ENCODE measurements around the gene EML6. TPM values are rescaled to one million over a fixed set of nuclear protein-coding genes. Genes with fewer than 3 reads are reported as not detected.

Gene EML6
- total and polyA plus RNA-seq, 10 of the 15 experiments (the other 5 are each of a cell fraction or from before 2014, with no cell fraction given): 0.09 to 0.67 (median 0.21) TPM

DNA sequence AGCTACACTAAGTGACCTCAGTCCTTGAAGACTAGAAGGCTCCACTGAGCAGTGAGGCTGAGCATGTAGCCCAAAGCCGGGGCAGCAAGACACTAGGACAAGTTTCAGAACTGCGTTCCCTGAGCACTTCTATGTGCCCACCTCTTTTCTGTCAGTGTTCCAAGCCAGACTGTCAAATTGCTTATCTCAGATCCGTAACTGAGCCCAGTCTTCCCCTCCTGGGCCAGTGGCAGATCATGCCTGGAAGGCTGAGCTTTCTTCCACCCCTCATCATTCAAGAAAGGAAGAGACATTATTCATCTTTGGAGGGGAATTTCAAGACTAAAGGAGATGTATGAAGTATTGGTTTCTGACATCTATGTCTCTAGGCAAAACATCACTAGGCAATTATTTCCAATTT is 49.8 kb downstream of the EML6 start (continued):
- TF ChIP-seq, protein P1, sequence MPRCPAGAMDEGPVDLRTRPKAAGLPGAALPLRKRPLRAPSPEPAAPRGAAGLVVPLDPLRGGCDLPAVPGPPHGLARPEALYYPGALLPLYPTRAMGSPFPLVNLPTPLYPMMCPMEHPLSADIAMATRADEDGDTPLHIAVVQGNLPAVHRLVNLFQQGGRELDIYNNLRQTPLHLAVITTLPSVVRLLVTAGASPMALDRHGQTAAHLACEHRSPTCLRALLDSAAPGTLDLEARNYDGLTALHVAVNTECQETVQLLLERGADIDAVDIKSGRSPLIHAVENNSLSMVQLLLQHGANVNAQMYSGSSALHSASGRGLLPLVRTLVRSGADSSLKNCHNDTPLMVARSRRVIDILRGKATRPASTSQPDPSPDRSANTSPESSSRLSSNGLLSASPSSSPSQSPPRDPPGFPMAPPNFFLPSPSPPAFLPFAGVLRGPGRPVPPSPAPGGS (IDR thresholded peaks at IDR 0.05; ENCODE audit: borderline replicate concordance, insufficient read depth, low read depth, low read length, poor library complexity, severe bottlenecking): no peak

GRCh38 chr2:54773838-54774237 is 50.4 kb downstream of the EML6 start:
- Histone ChIP-seq H3K27ac (ENCODE audit: control insufficient read depth, insufficient read depth) (no peak overlapping the region), H3K4me3 (no peak overlapping the region), H2AFZ (ENCODE audit: control insufficient read depth, low read depth, low read length) (no peak overlapping the region), H4K20me1 (ENCODE audit: control insufficient read depth, insufficient read depth) (no peaks in the 10 kb centered on the region), H3K4me2 (ENCODE audit: control insufficient read depth, insufficient read depth) (no peak overlapping the region), H3K9me3 (replicated peaks; ENCODE audit: control insufficient read depth, insufficient read depth, low read length) (peaks cover 2% of the 10 kb centered on the region; the same call in 2 of the 3 replicates), H3K79me2 (ENCODE audit: control insufficient read depth, insufficient read depth, low read length) (no peaks in the 10 kb centered on the region), H3K9ac (ENCODE audit: control insufficient read depth, insufficient read depth, low read length) (no peak overlapping the region), H3K4me1 (ENCODE audit: control insufficient read depth, insufficient read depth, low read length) (no peaks in the 10 kb centered on the region), H3K27me3 (replicated peaks in 1 of 2; ENCODE audit: control insufficient read depth in 2 of 2, insufficient read depth in 2 of 2, low read length in 1 of 2) (no peaks in the 10 kb centered on the region), H3K36me3 (ENCODE audit: control insufficient read depth in 2 of 2, insufficient read depth in 2 of 2, low read length in 1 of 2) (no peaks in the 10 kb centered on the region)
- ChIA-PET RAD21 (ENCODE audit: unreplicated experiment) (interaction anchor here (1.1 kb wide), 1 partner anchor 9 kb away, joined by 3 read pairs; no protein-coding TSS in a partner anchor), CTCF (interaction anchor here (1.2 to 1.7 kb wide), 2 partner anchors 65 to 68 kb away, joined by 3 to 4 read pairs; no protein-coding TSS in a partner anchor), POLR2A (no interaction called here), SMC1A (ENCODE audit: uncharacterized antibody, unreplicated experiment) (no interaction called here)
- in situ Hi-C loops (cut with MboI): no loop called here
- no peak for DNase-seq (ENCODE audit: low read depth, low spot score)
- ATAC-seq: no peak
- intact Hi-C loops (cut with micrococcal nuclease; ENCODE audit: unreplicated experiment): no loop called here
- 9% methylated on average over 2 of the region's 2 CpGs for WGBS (ENCODE audit: insufficient coverage, insufficient replicate concordance, low lambda C conversion rate, missing lambda C conversion rate)
- TF ChIP-seq HCFC1 (IDR thresholded peaks at IDR 0.05; ENCODE audit: low read length): no peak
- no peak for TF ChIP-seq ZNF592 (IDR thresholded peaks at IDR 0.05)
- TF ChIP-seq IRF5 (IDR thresholded peaks at IDR 0.05; ENCODE audit: borderline replicate concordance): no peak
- no peak for TF ChIP-seq MXI1 (IDR thresholded peaks at IDR 0.05; ENCODE audit: low read depth, low read length)
- TF ChIP-seq ESRRA (IDR thresholded peaks at IDR 0.05; ENCODE audit: low read length): no peak
- TF ChIP-seq EGR1 (IDR thresholded peaks at IDR 0.05; ENCODE audit: borderline replicate concordance in 1 of 2, low read depth in 2 of 2, low read length in 2 of 2): no peak
- no peak for TF ChIP-seq CEBPB (IDR thresholded peaks at IDR 0.05; ENCODE audit: borderline replicate concordance in 1 of 2, low read depth in 2 of 2, low read length in 2 of 2)
- no peak for TF ChIP-seq WRNIP1 (IDR thresholded peaks at IDR 0.05; ENCODE audit: borderline replicate concordance, low read depth, low read length)
- TF ChIP-seq POLR2A (IDR thresholded peaks at IDR 0.05; ENCODE audit: low read depth, low read length): no peak
- TF ChIP-seq JUND (IDR thresholded peaks at IDR 0.05; ENCODE audit: low read depth, low read length): no peak
- no TSS peak for BruUV-seq (replicated peaks)
- FAIRE-seq: no peak

Data from GM12878 (cell line).